GF-D8 (cell line): ENCODE results near the gene NDRG4.

ENCODE experiments used
- DNase-seq: peaks from one replicate; lab custom pipeline; 2025; lab: John Stamatoyannopoulos, UW

Gene NDRG4, protein sequence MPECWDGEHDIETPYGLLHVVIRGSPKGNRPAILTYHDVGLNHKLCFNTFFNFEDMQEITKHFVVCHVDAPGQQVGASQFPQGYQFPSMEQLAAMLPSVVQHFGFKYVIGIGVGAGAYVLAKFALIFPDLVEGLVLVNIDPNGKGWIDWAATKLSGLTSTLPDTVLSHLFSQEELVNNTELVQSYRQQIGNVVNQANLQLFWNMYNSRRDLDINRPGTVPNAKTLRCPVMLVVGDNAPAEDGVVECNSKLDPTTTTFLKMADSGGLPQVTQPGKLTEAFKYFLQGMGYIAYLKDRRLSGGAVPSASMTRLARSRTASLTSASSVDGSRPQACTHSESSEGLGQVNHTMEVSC

DNA sequence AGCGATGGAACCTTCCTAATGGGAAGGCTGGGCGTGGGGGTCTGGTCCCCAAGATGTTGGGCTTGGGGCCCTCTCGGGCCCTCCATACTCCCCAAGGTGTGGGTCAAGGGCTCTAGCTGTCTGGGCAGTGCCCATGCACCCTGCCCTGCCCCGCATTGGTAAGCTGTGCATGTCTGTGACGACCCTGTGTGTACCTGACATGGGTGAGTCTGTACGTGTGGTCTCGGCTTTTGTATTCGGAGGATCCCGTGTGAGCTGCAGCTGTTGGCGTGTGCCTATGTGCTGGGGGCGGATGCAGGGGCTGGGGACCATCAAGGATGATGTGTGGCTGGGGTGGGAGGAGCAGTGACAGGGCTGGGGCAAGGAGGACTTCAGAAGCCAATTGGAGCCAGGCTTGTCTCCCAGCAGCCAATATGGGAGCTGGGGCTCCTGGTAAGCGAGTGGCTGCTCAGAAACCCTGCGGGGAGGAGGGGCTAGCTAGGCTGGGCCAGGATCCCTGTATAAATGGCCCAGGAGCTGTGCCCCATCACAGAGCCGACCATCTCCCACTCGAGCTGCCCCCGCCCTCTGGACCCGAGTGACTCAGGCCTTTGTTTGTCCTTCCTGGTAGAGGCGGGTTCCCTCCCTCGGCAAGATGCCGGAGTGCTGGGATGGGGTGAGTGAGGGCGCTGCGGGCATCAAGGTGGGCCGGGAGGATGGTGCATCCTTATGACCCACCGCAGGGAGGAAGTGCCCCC lies at the start of gene NDRG4:
TSS of gene NDRG4 (plus strand) at position 529 of the 737 bp plus-strand sequence. CDS start at position 635, 106 bp downstream.
- no peak for DNase-seq

DNA sequence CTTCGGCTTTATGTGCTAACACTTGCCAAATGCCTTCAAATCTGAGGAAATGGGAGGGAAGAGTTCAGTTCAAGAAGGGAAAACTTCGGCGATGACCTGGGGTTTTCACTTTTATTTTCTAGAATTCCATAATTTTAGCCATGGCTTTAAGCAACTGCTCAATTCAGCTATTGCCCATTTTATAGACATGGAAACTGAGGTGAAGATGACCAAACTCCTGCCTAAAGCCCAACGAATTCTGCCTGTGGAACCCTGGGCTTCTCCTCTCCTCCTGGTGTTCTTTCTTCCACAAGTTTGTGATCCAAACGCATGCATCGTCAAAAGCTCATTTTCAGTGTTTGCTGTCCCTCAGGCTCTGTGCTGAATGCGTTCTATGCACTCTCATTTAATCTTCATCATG lies 49.4 kb upstream of the NDRG4 start:
- DNase-seq, result no peak

DNA sequence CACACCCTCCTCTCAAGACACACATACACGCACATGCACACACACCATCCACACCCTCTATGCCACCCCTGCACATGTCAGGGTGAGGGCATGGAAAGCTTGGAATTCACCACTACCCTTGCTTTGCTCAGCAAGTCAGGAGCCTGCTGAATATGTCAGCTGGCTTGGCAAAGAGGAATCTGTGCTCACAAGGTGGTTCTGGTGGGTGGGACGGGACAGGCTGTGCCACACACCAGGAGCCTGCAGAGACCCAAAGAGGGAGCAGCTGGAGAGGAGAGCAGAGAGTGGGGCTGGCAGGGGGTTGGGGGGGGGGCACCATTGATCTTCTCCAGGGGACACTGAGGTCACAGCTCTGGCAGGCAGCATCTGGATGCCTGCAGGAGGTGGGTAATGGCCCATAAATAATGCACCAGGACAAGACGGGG lies 48.7 kb upstream of the NDRG4 start:
- DNase-seq, result no peak

DNA sequence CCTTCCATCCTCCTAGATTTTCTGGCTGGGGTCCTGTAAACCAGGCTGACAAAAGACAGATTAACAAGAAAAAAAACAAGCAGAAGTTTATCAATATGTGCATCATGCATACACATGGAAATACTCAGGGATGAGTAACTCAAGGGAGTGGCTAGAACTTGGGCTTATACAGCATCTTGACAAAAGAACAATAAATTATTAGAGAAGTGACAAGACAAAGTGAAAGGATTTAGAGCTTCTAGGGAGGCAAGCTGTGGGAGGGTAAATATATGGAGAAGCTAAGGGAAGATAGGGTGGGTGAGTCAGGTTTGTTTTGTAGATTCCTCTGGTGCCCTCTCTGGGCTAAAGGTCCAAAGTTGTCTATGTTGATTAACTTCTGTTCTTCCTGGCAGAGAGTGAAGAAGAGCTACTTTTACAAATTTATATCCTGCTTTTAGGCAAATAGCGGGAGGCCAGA lies 48.0 kb upstream of the NDRG4 start:
- DNase-seq, result no peak

DNA sequence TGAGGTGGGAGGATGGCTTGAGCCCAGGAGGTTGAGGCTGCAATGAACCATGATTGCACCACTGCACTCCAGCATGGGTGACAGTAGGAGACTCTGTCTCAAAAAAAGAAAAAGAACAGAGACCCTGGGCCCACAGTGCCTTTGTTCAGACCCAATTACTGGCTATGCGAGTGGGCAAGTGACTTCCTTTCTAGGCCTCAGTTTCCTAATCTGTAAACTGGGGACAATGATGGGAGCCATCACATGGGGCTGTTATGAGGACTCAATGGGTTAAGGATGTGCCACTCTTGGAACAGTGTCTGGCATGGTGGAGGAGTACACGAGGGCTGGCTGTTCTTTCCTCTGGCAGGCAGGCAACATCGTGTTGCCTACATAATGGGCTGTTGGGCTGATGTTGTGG lies 47.3 kb upstream of the NDRG4 start:
- no peak for DNase-seq

DNA sequence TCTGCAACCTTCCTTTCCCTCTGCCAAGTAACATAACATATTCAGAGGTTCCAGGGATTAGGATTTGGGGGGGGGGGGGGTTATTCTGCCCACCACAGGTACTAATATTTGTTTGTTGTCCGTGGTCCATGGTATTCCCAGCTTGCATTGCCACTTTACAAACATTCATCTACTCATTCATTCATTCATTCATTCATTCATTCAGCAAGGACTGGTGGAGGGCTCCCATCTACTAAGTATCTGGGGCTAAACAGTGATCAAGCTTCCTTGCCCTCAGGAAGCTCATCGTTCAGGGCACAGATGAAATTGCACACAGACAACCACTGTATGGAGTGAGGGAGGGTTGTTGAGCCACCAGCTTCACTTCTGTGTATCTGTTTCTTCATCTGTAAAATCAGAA lies 45.8 kb upstream of the NDRG4 start:
- no peak for DNase-seq

DNA sequence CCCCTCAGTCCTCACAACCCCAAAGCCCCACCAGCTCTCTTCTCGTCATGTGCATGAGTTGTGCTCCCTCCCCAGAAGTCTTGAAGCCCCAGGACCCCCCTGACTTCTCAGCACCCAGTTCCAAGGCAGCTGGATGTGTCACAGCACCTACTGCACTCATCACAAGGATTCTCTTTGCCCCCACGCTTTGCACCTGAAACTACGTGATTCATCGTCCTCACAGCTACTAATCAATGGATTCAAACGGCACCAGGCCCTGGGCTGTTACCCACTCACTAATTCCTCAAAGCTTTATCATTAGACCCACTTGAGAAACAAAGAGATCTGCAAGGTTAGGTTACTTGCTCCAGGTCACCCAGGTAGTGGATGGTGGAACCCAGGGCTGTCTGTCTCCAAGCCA lies 45.1 kb upstream of the NDRG4 start:
- DNase-seq, result no peak

DNA sequence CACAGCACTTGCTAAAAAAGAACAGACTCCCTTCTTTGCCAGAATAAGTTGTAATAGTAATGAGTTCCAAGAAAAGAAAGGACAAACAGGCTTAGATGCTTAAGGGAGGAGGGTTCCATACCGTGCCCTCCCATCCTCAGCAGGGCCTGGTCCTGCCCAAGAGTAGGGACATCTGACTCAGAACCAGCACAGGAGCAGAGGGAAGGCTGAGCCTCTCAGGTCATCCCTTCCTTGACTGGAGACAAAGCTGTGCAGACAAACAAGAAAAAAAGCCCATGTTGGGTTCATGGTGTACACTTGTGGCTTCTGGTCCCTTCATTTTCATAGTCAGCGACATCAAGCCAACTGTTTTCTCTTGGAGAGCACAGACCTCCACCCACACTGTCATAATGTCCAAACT lies 44.2 kb upstream of the NDRG4 start:
- DNase-seq, result no peak

DNA sequence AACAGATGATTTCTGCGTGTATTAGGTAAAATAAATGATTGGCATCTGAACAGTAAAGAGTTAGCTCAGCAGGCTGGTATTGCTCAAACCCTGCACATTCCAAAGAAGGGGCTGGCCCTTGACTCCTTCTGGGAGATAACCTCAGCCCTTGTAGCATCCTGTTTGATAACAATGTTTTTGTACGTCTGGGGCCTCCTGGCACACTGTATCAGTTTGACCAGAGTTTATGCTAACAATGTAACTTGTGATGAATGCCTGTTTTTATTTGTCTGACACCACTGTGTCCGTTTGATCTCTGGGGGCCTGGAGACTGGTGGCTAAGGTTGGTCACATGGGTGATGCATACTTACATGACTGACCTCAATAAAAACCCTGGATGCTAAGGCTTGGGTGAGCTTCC lies 43.8 kb upstream of the NDRG4 start:
- no peak for DNase-seq

DNA sequence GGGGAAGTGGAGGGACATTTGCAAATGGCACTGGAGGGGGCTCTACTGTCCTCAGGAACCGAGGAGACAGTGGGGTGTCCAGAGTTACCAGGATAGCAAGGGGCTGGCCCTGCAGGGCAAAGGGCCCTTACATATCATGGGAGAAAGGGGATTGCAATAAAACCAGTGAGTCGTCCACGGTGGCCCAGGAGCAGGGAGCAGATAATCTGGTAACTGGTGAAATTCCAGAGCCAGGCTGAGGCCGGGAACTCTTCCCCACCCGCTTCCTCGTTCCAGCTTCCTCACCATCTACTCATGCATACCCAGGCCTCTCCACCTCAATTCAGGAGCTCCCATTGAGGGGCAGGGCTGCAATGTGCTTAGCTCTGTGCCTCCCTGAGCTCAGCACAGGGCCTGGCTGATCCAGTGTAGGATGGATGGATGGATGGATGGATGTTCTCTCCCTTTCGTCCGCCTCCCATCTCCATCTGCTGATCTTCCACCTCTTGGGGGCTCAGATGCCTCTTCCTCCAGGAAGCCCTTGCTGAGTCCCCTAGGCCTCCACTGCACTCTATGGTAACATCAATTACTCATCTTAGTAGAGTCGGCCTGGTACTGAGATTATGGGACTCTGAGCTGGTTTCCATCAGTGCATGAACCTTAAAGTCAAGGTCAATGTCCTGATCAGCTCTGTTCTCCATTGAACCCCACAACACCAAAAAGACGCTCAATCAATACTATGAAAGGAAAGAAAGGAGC lies 41.2 kb upstream of the NDRG4 start:
- DNase-seq, result no peak

DNA sequence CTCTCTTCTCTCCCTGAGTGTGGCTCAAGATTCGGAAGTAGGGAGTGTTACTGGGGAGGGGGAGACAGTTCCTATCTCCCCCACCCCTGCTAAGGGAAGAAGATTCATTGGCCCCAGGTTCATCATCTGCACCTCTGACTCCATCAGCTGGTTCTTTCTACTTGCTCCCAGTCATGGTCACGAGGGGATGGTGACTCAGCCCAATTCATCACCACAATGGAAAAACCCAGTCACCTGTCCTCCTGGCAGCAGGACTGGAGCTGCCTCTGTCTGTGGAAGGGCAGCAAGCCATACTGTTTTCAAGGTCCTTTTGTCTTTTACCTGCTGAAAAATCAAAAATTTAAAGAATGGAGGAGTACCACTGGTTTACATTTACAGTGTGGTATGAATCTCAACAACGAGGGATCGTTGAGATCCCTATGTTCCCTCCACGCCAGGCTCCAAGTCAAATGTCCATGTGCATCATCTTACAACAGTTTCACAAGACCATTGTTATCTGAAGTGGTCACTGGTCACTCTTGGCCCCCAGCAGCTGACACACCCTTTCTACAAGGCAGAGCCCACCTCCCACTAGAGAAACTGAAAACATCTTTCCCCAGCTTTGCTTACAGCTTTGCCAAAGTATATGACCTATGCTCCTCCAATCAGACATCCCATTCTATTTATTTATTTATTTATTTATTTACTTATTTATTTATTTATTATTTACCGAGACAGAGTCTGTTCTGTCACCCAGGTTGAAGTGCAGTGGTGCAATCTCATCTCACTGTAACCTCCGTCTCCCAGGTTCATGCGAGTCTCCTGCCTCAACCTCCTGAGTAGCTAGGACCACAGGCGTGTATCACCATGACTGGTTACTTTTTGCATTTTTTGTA lies 40.4 kb upstream of the NDRG4 start:
- no peak for DNase-seq

DNA sequence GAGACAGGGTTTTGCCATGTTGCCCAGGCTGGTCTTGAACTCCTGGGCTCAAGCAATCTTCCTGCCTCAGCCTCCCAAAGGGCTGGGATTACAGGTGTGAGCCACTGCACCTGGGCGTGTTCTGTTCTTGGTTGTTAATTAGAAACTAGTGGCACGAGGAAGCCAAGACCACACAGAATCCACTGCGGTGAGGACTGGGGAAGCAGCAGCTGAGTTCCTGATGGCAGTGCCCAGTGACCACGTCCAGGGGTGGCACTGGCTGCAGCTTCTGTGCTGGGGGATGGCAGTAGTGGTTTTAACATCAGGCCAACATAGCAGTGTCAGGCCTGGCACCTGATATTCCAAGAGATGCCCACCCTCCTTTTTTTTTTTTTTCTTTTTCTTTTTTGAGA lies 39.7 kb upstream of the NDRG4 start:
- no peak for DNase-seq

DNA sequence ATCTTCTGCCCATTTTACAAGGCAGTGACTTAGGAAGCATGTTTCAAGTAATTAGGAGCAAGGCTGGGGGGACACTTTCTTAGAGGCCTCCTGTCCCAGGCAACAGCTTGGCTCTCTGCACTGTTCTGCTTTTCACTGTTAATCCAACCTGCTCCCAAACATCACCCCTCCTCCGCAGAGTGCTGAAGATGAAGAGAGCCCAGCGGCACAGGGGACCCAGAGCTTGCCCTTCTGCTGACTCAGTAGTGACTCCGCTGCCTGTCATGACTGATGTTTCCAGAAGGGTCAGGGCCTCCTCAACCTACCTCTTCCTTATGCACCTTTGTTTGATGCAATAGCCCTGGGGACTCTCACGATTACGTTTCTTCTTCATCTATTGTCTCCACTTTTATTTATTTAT lies 38.9 kb upstream of the NDRG4 start:
- no peak for DNase-seq

DNA sequence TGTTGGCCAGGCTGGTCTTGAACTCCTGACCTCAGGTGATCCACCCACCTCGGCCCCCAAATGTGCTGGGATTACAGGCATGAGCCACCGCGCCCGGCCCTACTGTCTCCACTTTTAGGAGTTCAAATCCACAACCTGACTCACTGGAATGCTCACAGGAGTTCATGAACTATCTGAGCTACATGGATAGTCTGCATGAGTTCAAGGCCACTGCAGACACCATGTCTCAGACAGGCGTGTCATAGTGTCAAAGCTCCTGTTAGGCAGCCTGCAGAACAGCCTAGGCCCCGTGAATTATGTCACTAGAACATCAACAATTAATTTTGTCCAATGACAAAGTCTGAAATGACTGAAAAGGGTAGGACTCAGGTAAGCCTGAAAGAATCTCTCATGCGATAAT lies 38.3 kb upstream of the NDRG4 start:
- no peak for DNase-seq

DNA sequence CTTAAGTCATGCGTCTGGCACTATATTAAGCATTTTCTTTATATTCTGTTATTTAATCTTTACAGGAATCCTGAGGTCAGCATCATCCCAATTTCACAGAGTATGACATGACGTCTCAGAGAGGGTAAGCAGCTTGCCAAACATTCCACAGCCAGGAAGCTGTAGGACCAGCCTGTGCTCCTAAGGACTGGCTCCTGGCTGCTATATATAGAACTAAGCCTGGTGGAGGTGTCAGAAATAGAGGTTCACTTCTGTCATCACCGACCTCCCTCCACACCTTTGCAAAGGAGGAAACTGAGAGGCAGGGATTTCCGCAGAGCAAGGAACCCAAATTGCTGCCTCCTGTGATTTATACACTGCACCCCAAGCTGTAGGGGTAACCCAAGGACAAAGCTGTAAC lies 37.9 kb upstream of the NDRG4 start:
- DNase-seq, result no peak

DNA sequence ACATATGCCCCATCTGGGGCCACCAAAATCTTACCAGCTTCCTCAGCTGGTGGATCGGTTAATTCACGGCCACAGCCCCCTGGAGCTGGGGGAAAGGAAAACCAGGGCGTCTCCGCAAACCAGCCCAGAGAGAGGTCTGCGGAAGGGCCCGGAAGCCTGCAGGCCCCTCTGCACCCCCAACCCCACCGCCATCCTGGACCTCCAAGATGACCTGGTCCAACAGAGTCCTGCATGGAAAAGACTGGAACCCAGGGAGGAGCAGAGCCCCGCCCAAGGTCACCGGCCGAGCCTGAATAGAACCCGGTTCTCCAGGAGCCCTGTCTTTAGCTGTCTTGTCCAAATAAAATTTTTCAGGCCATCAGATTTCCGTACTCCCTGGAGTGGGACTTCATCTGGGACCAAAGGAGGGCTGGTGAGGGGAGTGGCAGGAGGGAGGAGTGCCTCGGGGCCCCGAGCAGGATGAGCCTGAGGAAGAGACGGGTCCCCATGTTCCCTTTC lies 37.4 kb upstream of the NDRG4 start:
- DNase-seq, result no peak

DNA sequence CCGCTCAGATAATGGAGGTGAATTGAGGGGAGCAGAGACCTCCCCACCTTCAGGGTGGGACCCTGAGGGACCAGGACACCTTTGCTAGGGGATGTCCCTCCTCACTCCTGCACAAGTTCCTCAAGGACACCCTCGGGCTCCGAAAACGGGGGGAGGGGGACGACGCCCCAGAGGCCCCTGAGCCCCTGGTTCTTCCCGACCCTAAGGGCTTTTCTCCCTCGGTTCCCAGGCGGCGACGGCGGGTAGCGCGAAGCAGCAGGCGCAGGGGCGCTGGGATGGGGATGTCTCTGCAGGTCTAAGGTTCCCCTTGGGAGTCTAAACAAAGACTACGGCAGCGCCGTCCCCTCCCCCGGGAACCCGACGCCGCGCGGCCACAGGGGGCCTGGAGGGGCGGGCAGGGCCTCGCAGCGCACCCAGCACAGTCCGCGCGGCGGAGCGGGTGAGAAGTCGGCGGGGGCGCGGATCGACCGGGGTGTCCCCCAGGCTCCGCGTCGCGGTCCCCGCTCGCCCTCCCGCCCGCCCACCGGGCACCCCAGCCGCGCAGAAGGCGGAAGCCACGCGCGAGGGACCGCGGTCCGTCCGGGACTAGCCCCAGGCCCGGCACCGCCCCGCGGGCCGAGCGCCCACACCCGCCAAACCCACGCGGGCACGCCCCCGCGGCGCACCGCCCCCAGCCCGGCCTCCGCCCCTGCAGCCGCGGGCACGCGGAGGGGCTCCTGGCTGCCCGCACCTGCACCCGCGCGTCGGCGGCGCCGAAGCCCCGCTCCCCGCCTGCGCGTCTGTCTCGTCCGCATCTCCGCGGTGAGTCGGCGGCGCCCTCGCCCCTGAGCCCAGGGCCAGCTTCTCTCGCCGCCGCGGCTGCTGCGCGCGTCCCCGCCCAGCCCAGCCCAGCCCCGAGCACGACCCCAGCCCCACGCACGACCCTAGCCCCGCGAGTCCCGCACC lies 36.7 kb upstream of the NDRG4 start:
- no peak for DNase-seq

DNA sequence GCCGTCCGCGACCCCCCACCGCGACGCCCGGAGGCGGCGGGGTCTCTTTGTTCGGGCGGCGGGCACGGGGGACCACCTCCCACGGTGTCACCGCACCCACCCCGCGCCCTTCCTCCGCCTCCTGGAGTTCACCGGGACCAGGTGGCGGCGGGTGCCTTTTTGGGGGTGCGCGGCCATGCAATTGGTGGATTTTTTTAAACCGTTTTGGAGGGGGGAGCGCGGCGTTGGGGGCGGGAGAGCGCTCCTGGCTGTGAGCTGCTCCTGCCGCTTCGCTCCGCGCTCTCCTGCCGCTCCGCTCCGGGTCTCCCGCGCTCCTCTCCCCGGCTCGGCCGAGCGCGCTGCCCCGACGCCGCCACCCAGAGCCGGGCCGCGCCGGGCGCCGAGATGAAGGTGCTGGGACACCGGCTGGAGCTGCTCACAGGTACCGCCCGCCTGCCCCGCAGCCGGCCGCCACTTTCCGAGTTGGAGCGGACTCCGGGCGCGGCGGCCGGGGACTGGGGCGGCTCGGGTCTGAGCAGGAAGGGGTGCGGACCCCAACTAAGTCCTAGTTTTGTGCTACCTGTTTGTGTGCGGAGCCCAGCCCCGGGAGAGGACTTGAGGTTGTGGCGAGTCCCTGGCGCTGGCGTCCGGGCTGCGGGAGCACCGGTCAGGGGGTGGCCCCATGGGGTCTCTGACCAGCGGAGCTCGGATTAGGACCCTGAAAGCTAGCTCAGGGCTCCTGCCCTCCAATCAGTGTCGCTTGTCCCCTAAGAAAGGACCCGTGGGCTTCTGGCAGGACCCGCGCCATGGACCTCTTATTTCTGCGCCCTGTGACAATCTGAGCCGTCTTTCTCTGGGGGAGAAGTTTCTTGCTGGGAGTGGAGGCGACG lies 35.7 kb upstream of the NDRG4 start:
- DNase-seq, result no peak

DNA sequence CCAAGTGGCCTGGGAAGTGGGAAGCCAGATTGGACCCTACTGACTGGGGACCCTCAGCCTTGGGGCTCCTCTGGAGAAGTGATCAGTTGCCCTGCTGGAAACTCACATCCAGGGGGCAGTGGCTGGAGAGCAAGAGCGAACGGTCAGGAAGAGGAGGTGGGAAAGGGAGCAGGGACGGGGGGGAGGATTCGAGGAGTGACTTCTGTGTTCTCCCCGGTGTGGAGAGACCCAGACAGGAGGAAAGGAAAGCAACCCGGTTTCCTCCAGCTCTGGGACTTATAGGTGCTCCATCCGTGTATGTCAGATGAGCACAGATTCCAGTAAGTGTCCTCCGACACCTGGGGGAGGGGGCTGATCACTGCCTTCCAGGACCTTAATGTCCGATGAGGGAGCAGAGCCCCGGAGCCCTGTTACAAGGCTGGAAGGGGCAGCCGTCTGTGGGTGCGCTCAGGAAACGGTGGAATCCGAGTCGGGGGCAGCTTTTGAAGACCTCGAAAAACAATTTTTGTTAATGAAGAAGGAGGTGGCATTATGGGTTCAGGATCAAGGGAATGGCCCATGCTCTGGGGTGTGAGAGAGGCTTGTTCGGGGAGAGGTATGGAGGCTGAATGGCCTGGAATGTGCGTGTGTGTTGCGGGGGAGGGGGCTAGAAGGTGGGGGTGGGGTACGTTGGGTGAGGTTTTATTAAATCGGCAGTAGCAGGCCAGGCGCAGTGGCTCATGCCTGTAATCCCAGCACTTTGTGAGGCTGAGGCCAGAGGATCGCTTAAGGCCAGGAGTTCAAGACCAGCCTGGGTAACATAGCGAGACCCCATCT lies 34.8 kb upstream of the NDRG4 start:
- DNase-seq, result no peak
